Peyer's patch (tissue), 4 donors: Measurements from ENCODE around the gene CTSL.

Experiments
- POLR2A ChIP-seq, 2 donors: fragments of 450-650 bp; IDR thresholded peaks; one replicate each; pipeline ENCODE4 v1.5.1; 2017; ENCODE audit warnings: antibody characterized with exemption in 2 of 2, mild to moderate bottlenecking in 2 of 2, moderate library complexity in 2 of 2
- TF ChIP-seq, protein P1 (sequence below), 6 experiments: fragments of 450-650 bp in 4 of 6; fragments of 200-600 bp in 2 of 6; sonication (generic) in 1 of 6; IDR thresholded peaks; one replicate each; pipeline ENCODE4 v1.5.1; 2017 to 2019; ENCODE audit warnings: antibody characterized with exemption in 6 of 6, mild to moderate bottlenecking in 3 of 6, moderate library complexity in 1 of 6

DNA sequence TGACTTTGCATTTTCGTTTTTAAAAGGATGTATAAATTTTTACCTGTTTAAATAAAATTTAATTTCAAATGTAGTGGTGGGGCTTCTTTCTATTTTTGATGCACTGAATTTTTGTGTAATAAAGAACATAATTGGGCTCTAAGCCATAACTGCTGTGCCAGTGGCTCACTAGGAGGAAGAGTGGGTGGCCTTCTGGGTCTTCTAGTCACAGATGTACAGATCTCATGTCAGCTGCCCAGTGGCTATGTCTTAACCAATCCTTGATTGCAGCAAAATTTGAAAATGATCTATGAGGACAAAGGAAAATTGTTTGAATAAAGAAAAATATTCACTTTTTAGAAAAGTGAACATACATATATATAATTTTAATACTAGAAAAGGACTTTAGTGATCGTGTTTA lies 5.4 kb downstream of the CTSL start:
- no peak for TF ChIP-seq POLR2A (IDR thresholded peaks at IDR 0.05)
- TF ChIP-seq, protein P1, sequence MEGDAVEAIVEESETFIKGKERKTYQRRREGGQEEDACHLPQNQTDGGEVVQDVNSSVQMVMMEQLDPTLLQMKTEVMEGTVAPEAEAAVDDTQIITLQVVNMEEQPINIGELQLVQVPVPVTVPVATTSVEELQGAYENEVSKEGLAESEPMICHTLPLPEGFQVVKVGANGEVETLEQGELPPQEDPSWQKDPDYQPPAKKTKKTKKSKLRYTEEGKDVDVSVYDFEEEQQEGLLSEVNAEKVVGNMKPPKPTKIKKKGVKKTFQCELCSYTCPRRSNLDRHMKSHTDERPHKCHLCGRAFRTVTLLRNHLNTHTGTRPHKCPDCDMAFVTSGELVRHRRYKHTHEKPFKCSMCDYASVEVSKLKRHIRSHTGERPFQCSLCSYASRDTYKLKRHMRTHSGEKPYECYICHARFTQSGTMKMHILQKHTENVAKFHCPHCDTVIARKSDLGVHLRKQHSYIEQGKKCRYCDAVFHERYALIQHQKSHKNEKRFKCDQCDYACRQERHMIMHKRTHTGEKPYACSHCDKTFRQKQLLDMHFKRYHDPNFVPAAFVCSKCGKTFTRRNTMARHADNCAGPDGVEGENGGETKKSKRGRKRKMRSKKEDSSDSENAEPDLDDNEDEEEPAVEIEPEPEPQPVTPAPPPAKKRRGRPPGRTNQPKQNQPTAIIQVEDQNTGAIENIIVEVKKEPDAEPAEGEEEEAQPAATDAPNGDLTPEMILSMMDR (IDR thresholded peaks at IDR 0.05) = no peak
